SU-DHL-6 (cell line): ENCODE data around the gene NCKAP1.

Experiments used
- H2AFZ ChIP-seq: fragments of 200-600 bp; sonication (generic); 2 replicates; pipeline ENCODE4 v1.6.1; 2014; ENCODE audit warnings: low read depth, mild to moderate bottlenecking, moderate library complexity, mixed read lengths, antibody characterized with exemption, low read length; ENCODE audit not compliant: severe bottlenecking
- H3F3A ChIP-seq: fragments of 200-600 bp; shearing (Covaris generic); 2 replicates; pipeline ENCODE4 v1.6.0; 2016; ENCODE audit warnings: antibody characterized with exemption, mild to moderate bottlenecking; ENCODE audit not compliant: insufficient read depth
- H3K27ac ChIP-seq: fragments of 200-600 bp; sonication (generic); 2 replicates; pipeline ENCODE4 v1.5.1; 2016; ENCODE audit warnings: low read depth, mild to moderate bottlenecking, low read length, moderate library complexity, mixed read lengths
- H3K27me3 ChIP-seq: fragments of 200-600 bp; sonication (generic), shearing (Covaris generic); 2 replicates; pipeline ENCODE4 v1.6.0; 2014; ENCODE audit warnings: mild to moderate bottlenecking, low read length
- H3K36me3 ChIP-seq: fragments of 200-600 bp; sonication (generic); 2 replicates; pipeline ENCODE4 v1.6.1; 2014; ENCODE audit warnings: mild to moderate bottlenecking, low read length, mixed read lengths
- H3K4me2 ChIP-seq: fragments of 300-600, 200-600 bp; shearing (Covaris generic), sonication (generic); 2 replicates; pipeline ENCODE4 v1.6.0; 2014; ENCODE audit warnings: low read length, low read depth, mild to moderate bottlenecking; ENCODE audit not compliant: poor library complexity, severe bottlenecking
- H3K4me3 ChIP-seq: fragments of 200-600 bp; sonication (generic); 2 replicates; pipeline ENCODE4 v1.5.1; 2014; ENCODE audit warnings: antibody characterized with exemption, low read length, mild to moderate bottlenecking, mixed read lengths; ENCODE audit not compliant: insufficient read depth, poor library complexity, severe bottlenecking
- H3K79me2 ChIP-seq: fragments of 200-600 bp; sonication (generic); 2 replicates; pipeline ENCODE4 v1.6.1; 2014; ENCODE audit warnings: mild to moderate bottlenecking, low read length, moderate library complexity; ENCODE audit not compliant: insufficient read depth
- H3K9ac ChIP-seq: fragments of 200-600 bp; sonication (generic); 2 replicates; pipeline ENCODE4 v1.7.0; 2014; ENCODE audit warnings: mild to moderate bottlenecking, low read length
- H3K9me2 ChIP-seq: fragments of 200-600 bp; sonication (generic); replicated peaks from 2 replicates; pipeline ENCODE4 v1.6.1; 2014; ENCODE audit warnings: low read length; ENCODE audit not compliant: insufficient read depth
- H3K9me3 ChIP-seq: fragments of 200-600 bp; sonication (generic); 2 replicates; pipeline ENCODE4 v1.6.1; 2014; ENCODE audit warnings: low read length, mixed read lengths; ENCODE audit not compliant: insufficient read depth
- H4K20me1 ChIP-seq: fragments of 200-600 bp; sonication (generic); 2 replicates; pipeline ENCODE4 v1.6.1; 2014; ENCODE audit warnings: low read depth, mild to moderate bottlenecking, antibody characterized with exemption, low read length, moderate library complexity, mixed read lengths
- CTCF ChIP-seq: fragments of 200-600 bp; sonication (generic); IDR thresholded peaks from one replicate; pipeline ENCODE4 v1.5.1; 2017; ENCODE audit warnings: antibody characterized with exemption, mild to moderate bottlenecking, low read length, moderate library complexity; ENCODE audit not compliant: insufficient read depth, poor library complexity, severe bottlenecking
- EZH2phosphoT487 ChIP-seq: fragments of 200-600 bp; sonication (generic), shearing (Covaris generic); conservative IDR thresholded peaks from 2 replicates; pipeline ENCODE4 v1.6.1; 2018; ENCODE audit warnings: mild to moderate bottlenecking, antibody characterized with exemption, low read length, moderate library complexity, mixed read lengths

Gene NCKAP1

GRCh38 chr2:183063083-183063482 is 24.8 kb upstream of the NCKAP1 start:
- no peaks in the 10 kb centered on the region for H3K9me2 ChIP-seq
- TF ChIP-seq CTCF (no peak), EZH2phosphoT487 (no peak)
- H3K79me2 ChIP-seq = no peaks in the 10 kb centered on the region
- no peak overlapping the region for H2AFZ ChIP-seq
- no peaks in the 10 kb centered on the region for H4K20me1 ChIP-seq
- H3K4me3 ChIP-seq = no peak overlapping the region
- no peaks in the 10 kb centered on the region for H3F3A ChIP-seq
- no peak overlapping the region for H3K4me2 ChIP-seq
- H3K36me3 ChIP-seq = no peaks in the 10 kb centered on the region
- H3K9ac ChIP-seq = no peak overlapping the region
- H3K27ac ChIP-seq = no peak overlapping the region
- no peaks in the 10 kb centered on the region for H3K27me3 ChIP-seq
- no peaks in the 10 kb centered on the region for H3K9me3 ChIP-seq

GRCh38 chr2:183060571-183061231 is 22.4 kb upstream of the NCKAP1 start:
- Histone ChIP-seq H3K9ac (no peak overlapping the region), H4K20me1 (no peaks in the 10 kb centered on the region), H3K9me3 (no peaks in the 10 kb centered on the region), H3K4me2 (no peak overlapping the region), H3K27ac (no peak overlapping the region), H3K79me2 (no peaks in the 10 kb centered on the region), H2AFZ (no peak overlapping the region), H3K36me3 (no peaks in the 10 kb centered on the region), H3K9me2 (no peaks in the 10 kb centered on the region), H3K27me3 (no peaks in the 10 kb centered on the region), H3K4me3 (no peak overlapping the region), H3F3A (no peaks in the 10 kb centered on the region)
- TF ChIP-seq CTCF (no peak), EZH2phosphoT487 (no peak)

GRCh38 chr2:183059561-183059960 is 21.3 kb upstream of the NCKAP1 start:
- Histone ChIP-seq H3F3A (no peaks in the 10 kb centered on the region), H3K4me2 (no peak overlapping the region), H3K27ac (no peak overlapping the region), H3K4me3 (no peak overlapping the region), H3K27me3 (no peaks in the 10 kb centered on the region), H3K9me2 (no peaks in the 10 kb centered on the region), H3K9ac (no peak overlapping the region), H3K79me2 (no peaks in the 10 kb centered on the region), H3K36me3 (no peaks in the 10 kb centered on the region), H3K9me3 (no peaks in the 10 kb centered on the region), H4K20me1 (no peaks in the 10 kb centered on the region), H2AFZ (no peak overlapping the region)
- no peak for TF ChIP-seq EZH2phosphoT487
- no peak for TF ChIP-seq CTCF
